ENCODE results near the gene HIVEP3.

DNA sequence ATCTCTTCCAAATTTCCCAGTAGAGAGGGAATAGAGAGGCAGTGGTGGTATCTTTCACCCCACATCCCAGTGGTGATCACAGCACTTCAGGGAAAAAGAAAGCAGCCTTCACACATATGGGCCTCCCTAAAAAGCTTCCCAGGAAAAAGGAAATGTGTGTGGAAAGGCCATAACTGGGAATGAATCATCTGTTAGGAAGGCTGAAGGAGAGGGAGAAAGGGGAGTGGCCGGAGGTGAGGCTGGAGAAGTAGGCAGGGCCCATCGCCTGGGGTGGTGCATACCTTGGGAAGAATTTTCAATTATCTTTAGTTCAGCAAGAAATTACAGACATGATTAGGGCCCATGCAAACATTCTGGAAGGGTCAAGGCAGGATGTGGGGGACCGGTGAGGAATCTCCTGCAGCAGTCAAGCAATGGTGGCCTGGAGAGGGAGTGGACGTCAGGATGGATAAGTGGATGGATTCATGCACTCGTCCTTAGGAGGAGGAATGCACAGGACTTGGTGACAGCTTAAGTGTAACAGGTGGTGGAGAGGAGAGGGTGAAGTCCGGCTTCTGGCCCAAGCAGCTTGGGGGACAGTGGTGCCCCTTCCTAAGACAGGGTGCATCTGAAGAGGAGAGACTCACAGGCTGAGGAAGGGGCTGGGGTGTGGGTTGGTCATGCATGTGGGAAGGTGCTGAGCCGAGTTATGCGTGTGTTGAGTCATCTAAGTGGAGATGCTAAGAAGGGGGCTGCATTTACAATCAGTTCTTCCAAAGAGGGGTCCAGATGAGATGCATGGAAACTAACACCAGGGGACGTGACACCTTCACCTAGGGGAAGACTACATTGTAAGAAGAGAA, 17.9 kb downstream of the HIVEP3 start:
- TF ChIP-seq, protein P1, sequence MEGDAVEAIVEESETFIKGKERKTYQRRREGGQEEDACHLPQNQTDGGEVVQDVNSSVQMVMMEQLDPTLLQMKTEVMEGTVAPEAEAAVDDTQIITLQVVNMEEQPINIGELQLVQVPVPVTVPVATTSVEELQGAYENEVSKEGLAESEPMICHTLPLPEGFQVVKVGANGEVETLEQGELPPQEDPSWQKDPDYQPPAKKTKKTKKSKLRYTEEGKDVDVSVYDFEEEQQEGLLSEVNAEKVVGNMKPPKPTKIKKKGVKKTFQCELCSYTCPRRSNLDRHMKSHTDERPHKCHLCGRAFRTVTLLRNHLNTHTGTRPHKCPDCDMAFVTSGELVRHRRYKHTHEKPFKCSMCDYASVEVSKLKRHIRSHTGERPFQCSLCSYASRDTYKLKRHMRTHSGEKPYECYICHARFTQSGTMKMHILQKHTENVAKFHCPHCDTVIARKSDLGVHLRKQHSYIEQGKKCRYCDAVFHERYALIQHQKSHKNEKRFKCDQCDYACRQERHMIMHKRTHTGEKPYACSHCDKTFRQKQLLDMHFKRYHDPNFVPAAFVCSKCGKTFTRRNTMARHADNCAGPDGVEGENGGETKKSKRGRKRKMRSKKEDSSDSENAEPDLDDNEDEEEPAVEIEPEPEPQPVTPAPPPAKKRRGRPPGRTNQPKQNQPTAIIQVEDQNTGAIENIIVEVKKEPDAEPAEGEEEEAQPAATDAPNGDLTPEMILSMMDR (IDR thresholded peaks at IDR 0.05) = no peak
- no peak for TF ChIP-seq POLR2A (IDR thresholded peaks at IDR 0.05)

Measured in body of pancreas (tissue), 4 donors.